IMR-90 (cell line): ENCODE results near the gene RHOD. TPM values are rescaled to one million over a fixed set of nuclear protein-coding genes. Genes with fewer than 3 reads are reported as not detected.

Source experiments
- ATAC-seq: fragments of 200-7000 bp; cut with Tn5 transposase; 2 replicates; pipeline ENCODE4 v1.9.1; 2020; ENCODE audit warnings: low read depth, mild to moderate bottlenecking, moderate library complexity
- BruUV-seq: library from RNA; stranded (reverse); fragments of 400-500 nt; replicated peaks from 2 replicates; lab custom pipeline; 2021; lab: Mats Ljungman, UMichigan
- CTCF ChIA-PET: fragments of 300-600 bp; formaldehyde crosslinking; extraction: SDS; loops from one replicate; lab custom pipeline; 2021; ENCODE audit warnings: antibody characterized with exemption; lab: Yijun Ruan, JAX
- POLR2A ChIA-PET: fragments of 300-600 bp; sonication (Branson Sonifier 250); formaldehyde crosslinking; loops from one replicate; lab custom pipeline; 2022; ENCODE audit warnings: antibody characterized with exemption; ENCODE audit not compliant: unreplicated experiment; lab: Charles Lee
- DNase-seq: peaks from one replicate; pipeline ENCODE4 v3.0.0; 2013
- H2AFZ ChIP-seq: replicated peaks from 2 replicates; pipeline ENCODE3; 2013; ENCODE audit warnings: low read length, mild to moderate bottlenecking; ENCODE audit not compliant: poor library complexity
- H2AK5ac ChIP-seq: 2 replicates; pipeline ENCODE4 v1.6.1; 2013; ENCODE audit warnings: low read depth, low read length, inconsistent platforms
- H2AK9ac ChIP-seq: replicated peaks from 2 replicates; pipeline ENCODE3; 2013; ENCODE audit warnings: mild to moderate bottlenecking, low read depth, low read length, moderate library complexity; ENCODE audit not compliant: poor library complexity
- H2BK120ac ChIP-seq: 2 replicates; pipeline ENCODE4 v1.6.1; 2013; ENCODE audit warnings: low read depth, low read length, inconsistent platforms
- H2BK15ac ChIP-seq: 3 replicates; pipeline ENCODE4 v1.6.1; 2013; ENCODE audit warnings: low read depth, low read length, inconsistent platforms
- H2BK20ac ChIP-seq: 2 replicates; pipeline ENCODE4 v1.6.1; 2013; ENCODE audit warnings: low read depth, mild to moderate bottlenecking, inconsistent platforms, low read length, moderate library complexity
- H2BK5ac ChIP-seq: 2 replicates; pipeline ENCODE4 v1.6.1; 2013; ENCODE audit warnings: mild to moderate bottlenecking, low read depth, low read length, inconsistent platforms; ENCODE audit not compliant: poor library complexity, severe bottlenecking
- H3K14ac ChIP-seq: replicated peaks from 2 replicates; pipeline ENCODE4 v1.6.1; 2013; ENCODE audit warnings: low read depth, low read length, inconsistent platforms
- H3K18ac ChIP-seq: 2 replicates; pipeline ENCODE4 v1.6.1; 2013; ENCODE audit warnings: low read depth, low read length, control low read depth
- H3K23ac ChIP-seq: 2 replicates; pipeline ENCODE4 v1.6.1; 2013; ENCODE audit warnings: low read depth, low read length, inconsistent platforms
- H3K27ac ChIP-seq: 2 replicates; pipeline ENCODE4 v1.5.1; 2013; ENCODE audit warnings: mild to moderate bottlenecking, control low read depth, low read length; ENCODE audit not compliant: insufficient read depth
- H3K27me3 ChIP-seq: 2 replicates; pipeline ENCODE4 v1.6.1; 2013; ENCODE audit warnings: low read length; ENCODE audit not compliant: control insufficient read depth, insufficient read depth
- H3K36me3 ChIP-seq: 2 replicates; pipeline ENCODE4 v1.6.1; 2013; ENCODE audit warnings: low read length, mixed read lengths; ENCODE audit not compliant: control insufficient read depth, insufficient read depth
- H3K4ac ChIP-seq: 2 replicates; pipeline ENCODE4 v1.6.1; 2013; ENCODE audit warnings: low read depth, low read length, inconsistent platforms
- H3K4me1 ChIP-seq: 2 replicates; pipeline ENCODE4 v1.6.1; 2013; ENCODE audit warnings: low read length, mixed read lengths; ENCODE audit not compliant: control insufficient read depth, insufficient read depth
- H3K4me2 ChIP-seq: 2 replicates; pipeline ENCODE4 v1.6.1; 2013; ENCODE audit warnings: low read depth, mild to moderate bottlenecking, control low read depth, low read length, moderate library complexity
- H3K4me3 ChIP-seq: 2 replicates; pipeline ENCODE4 v1.5.1; 2013; ENCODE audit warnings: low read depth, mild to moderate bottlenecking, control low read depth, low read length, moderate library complexity; ENCODE audit not compliant: insufficient read depth
- H3K56ac ChIP-seq: 2 replicates; pipeline ENCODE4 v1.6.1; 2013; ENCODE audit warnings: low read length, inconsistent platforms; ENCODE audit not compliant: insufficient read depth; ENCODE audit errors: extremely low read depth
- H3K79me1 ChIP-seq, 2 experiments: 2 replicates each; pipeline ENCODE4 v1.6.1; 2013; ENCODE audit warnings: low read length in 2 of 2, inconsistent platforms in 1 of 2, low read depth in 1 of 2
- H3K9ac ChIP-seq: 2 replicates; pipeline ENCODE4 v1.6.1; 2013; ENCODE audit warnings: low read depth, low read length, control low read depth
- H3K9me1 ChIP-seq: 2 replicates; pipeline ENCODE4 v1.6.1; 2013; ENCODE audit warnings: low read length, inconsistent platforms; ENCODE audit not compliant: insufficient read depth
- H3K9me3 ChIP-seq: 2 replicates; pipeline ENCODE4 v1.6.1; 2013; ENCODE audit warnings: low read length; ENCODE audit not compliant: control insufficient read depth, insufficient read depth
- H4K20me1 ChIP-seq: 2 replicates; pipeline ENCODE4 v1.6.1; 2013; ENCODE audit warnings: low read length, inconsistent platforms; ENCODE audit not compliant: insufficient read depth
- H4K5ac ChIP-seq: 2 replicates; pipeline ENCODE4 v1.6.1; 2013; ENCODE audit warnings: mild to moderate bottlenecking, low read depth, low read length, control low read depth
- H4K8ac ChIP-seq, 2 experiments: 2 replicates each; pipeline ENCODE4 v1.6.1; 2013; ENCODE audit warnings: low read depth in 2 of 2, low read length in 2 of 2, control low read depth in 1 of 2, inconsistent platforms in 1 of 2
- H4K91ac ChIP-seq: 2 replicates; pipeline ENCODE4 v1.6.1; 2013; ENCODE audit warnings: low read depth, low read length, inconsistent platforms; ENCODE audit not compliant: insufficient read depth
- BHLHE40 ChIP-seq: fragments of 150-350 bp; IDR thresholded peaks from 2 replicates; pipeline ENCODE4 v1.6.1; 2016; ENCODE audit warnings: mild to moderate bottlenecking, low read depth, low read length
- CEBPB ChIP-seq: IDR thresholded peaks from 2 replicates; pipeline ENCODE4 v1.6.1; 2012; ENCODE audit warnings: low read depth, low read length, improper control_type of control experiment
- CHD1 ChIP-seq: IDR thresholded peaks from 2 replicates; pipeline ENCODE4 v1.6.1; 2012; ENCODE audit warnings: low read depth, low read length, improper control_type of control experiment
- CTCF ChIP-seq: conservative IDR thresholded peaks from 2 replicates; pipeline ENCODE4 v1.5.1; 2012; ENCODE audit warnings: mild to moderate bottlenecking, low read depth, low read length, improper control_type of control experiment
- ELK1 ChIP-seq: fragments of 150-350 bp; IDR thresholded peaks from 2 replicates; pipeline ENCODE4 v1.6.1; 2016; ENCODE audit warnings: low read depth, mild to moderate bottlenecking, low read length, moderate library complexity, borderline replicate concordance
- FOS ChIP-seq: fragments of 150-350 bp; IDR thresholded peaks from 2 replicates; pipeline ENCODE4 v1.6.1; 2016; ENCODE audit warnings: low read depth, low read length
- MAFK ChIP-seq: IDR thresholded peaks from 2 replicates; pipeline ENCODE4 v1.6.1; 2012; ENCODE audit warnings: low read depth, low read length, improper control_type of control experiment
- MAZ ChIP-seq: IDR thresholded peaks from 2 replicates; pipeline ENCODE4 v1.6.1; 2012; ENCODE audit warnings: low read depth, mild to moderate bottlenecking, low read length, improper control_type of control experiment, moderate library complexity, borderline replicate concordance
- MXI1 ChIP-seq: IDR thresholded peaks from 2 replicates; pipeline ENCODE4 v1.6.1; 2012; ENCODE audit warnings: low read depth, mild to moderate bottlenecking, low read length, moderate library complexity, borderline replicate concordance
- NFE2L2 ChIP-seq: fragments of 150-350 bp; IDR thresholded peaks from 2 replicates; pipeline ENCODE4 v1.6.1; 2016; ENCODE audit warnings: low read depth, mild to moderate bottlenecking, low read length
- POLR2A ChIP-seq: IDR thresholded peaks from 2 replicates; pipeline ENCODE4 v1.6.1; 2012; ENCODE audit warnings: mild to moderate bottlenecking, low read depth, low read length
- RAD21 ChIP-seq: IDR thresholded peaks from 2 replicates; pipeline ENCODE4 v1.6.1; 2012; ENCODE audit warnings: low read length, improper control_type of control experiment
- RCOR1 ChIP-seq: IDR thresholded peaks from 2 replicates; pipeline ENCODE4 v1.6.1; 2012; ENCODE audit warnings: mild to moderate bottlenecking, low read length, improper control_type of control experiment; ENCODE audit not compliant: insufficient replicate concordance
- RFX5 ChIP-seq: IDR thresholded peaks from 2 replicates; pipeline ENCODE4 v1.8.0; 2012; ENCODE audit warnings: low read depth, mild to moderate bottlenecking, low read length, moderate library complexity
- SMC3 ChIP-seq: fragments of 150-350 bp; IDR thresholded peaks from 2 replicates; pipeline ENCODE4 v1.6.1; 2016; ENCODE audit warnings: low read depth, mild to moderate bottlenecking, antibody characterized with exemption, low read length, moderate library complexity
- USF2 ChIP-seq: fragments of 150-350 bp; IDR thresholded peaks from 2 replicates; pipeline ENCODE4 v1.6.1; 2017; ENCODE audit warnings: mild to moderate bottlenecking, antibody characterized with exemption, low read length, low read depth
- WGBS, 2 experiments: methylation state at CpG; one replicate each; pipeline versions ENCODE4 v1.1.5 to v1.1.7; 2013; ENCODE audit warnings: missing lambda C conversion rate in 2 of 2; ENCODE audit not compliant: insufficient read length in 1 of 2; ENCODE audit errors: extremely low coverage in 2 of 2; 5-methylcytosine and 5-hydroxymethylcytosine counted together
- dilution Hi-C: fragments of 300-500 bp; cut with HindIII; formaldehyde crosslinking; loops from one replicate; pipeline ENCODE4 v1.14.3; 2018; ENCODE audit warnings: low sequenced_read_pairs; ENCODE audit not compliant: unreplicated experiment
- in situ Hi-C: fragments of 300-500 bp; cut with MboI; formaldehyde crosslinking; loops from 3 replicates; pipeline ENCODE4 v1.14.3; 2019; ENCODE audit warnings: low sequenced_read_pairs, inconsistent platforms, mixed read lengths
- intact Hi-C: fragments of 100-400 bp; cut with micrococcal nuclease; formaldehyde crosslinking; loops from 2 replicates; pipeline ENCODE4 v1.10.0; 2022
- polyA plus RNA-seq, 3 experiments: library from polyadenylated mRNA; depleted of rRNA; stranded (reverse); fragments of >200 nt; gene quantifications; 2 replicates each; pipeline ENCODE4 v1.2.3, GENCODE V29; 2012; ENCODE audit warnings: low replicate concordance in 1 of 3
- total RNA-seq: library from RNA; depleted of rRNA; stranded (reverse); fragments of >200 nt; gene quantifications from 2 replicates; pipeline ENCODE4 v1.2.3, GENCODE V29; 2012

Gene RHOD
- total and polyA plus RNA-seq, 2 of the 4 experiments (the other 2 are of a cell fraction): 4.7 to 10.9 TPM

- peak overlapping the region; percentile 39; the same call in 1 of the 2 replicates for H2AK5ac ChIP-seq
- POLR2A ChIA-PET: no interaction called here
- no peak overlapping the region for H4K8ac ChIP-seq
- no TSS peak for BruUV-seq
- H3K9ac ChIP-seq: no peak overlapping the region
- in situ Hi-C loops: no loop called here
- no peak overlapping the region for H3K14ac ChIP-seq
- H2BK120ac ChIP-seq: no peak overlapping the region
- ATAC-seq: no peak
- no peak overlapping the region for H4K91ac ChIP-seq
- no peak overlapping the region for H3K4ac ChIP-seq
- 95% methylated on average over 3 of the region's 6 CpGs; no CpG with 5 or more reads in 1 of the 2 experiments for WGBS, 2 experiments
- TF ChIP-seq FOS: no peak
- no peak for TF ChIP-seq MXI1
- TF ChIP-seq POLR2A: no peak
- no peak for TF ChIP-seq ELK1
- TF ChIP-seq SMC3: no peak
- no peak for TF ChIP-seq CEBPB
- TF ChIP-seq NFE2L2: no peak
- no peak for TF ChIP-seq CHD1
- no peak for TF ChIP-seq RFX5
- no peak for TF ChIP-seq BHLHE40
- TF ChIP-seq CTCF: no peak
- TF ChIP-seq USF2: no peak
- TF ChIP-seq MAZ: no peak
- no peak for TF ChIP-seq RAD21
- no peak for TF ChIP-seq RCOR1
- TF ChIP-seq MAFK: no peak
- dilution Hi-C loops: no loop called here
- DNase-seq: no peak
- H3K27me3 ChIP-seq: peaks cover 2% of the 10 kb centered on the region; the same call in 1 of the 2 replicates
- no peak overlapping the region for H4K5ac ChIP-seq
- H3K18ac ChIP-seq: no peak overlapping the region
- H3K56ac ChIP-seq: no peak overlapping the region
- H2BK20ac ChIP-seq: no peak overlapping the region
- H3K9me1 ChIP-seq: no peaks in the 10 kb centered on the region
- H2AK9ac ChIP-seq: peak overlapping the region; percentile 3
- no peaks in the 10 kb centered on the region for H3K9me3 ChIP-seq
- H3K36me3 ChIP-seq: no peaks in the 10 kb centered on the region
- H2BK5ac ChIP-seq: no peak overlapping the region
- H3K4me1 ChIP-seq: no peaks in the 10 kb centered on the region; the same call in 1 of the 2 replicates
- H2BK15ac ChIP-seq: no peak overlapping the region
- no peak overlapping the region for H3K27ac ChIP-seq
- H3K79me1 ChIP-seq: no peaks in the 10 kb centered on the region
- intact Hi-C loops: no loop called here
- no peak overlapping the region for H3K4me3 ChIP-seq
- H3K4me2 ChIP-seq: no peak overlapping the region
- H4K20me1 ChIP-seq: no peaks in the 10 kb centered on the region
- CTCF ChIA-PET: no interaction called here
- H2AFZ ChIP-seq: no peak overlapping the region
- no peak overlapping the region for H3K23ac ChIP-seq
Measured at GRCh38 chr11:67079065-67079705, 22.5 kb downstream of the RHOD start.
